Stimulated activated CD4-positive, alpha-beta T cell treated with anti-CD3 and anti-CD28 coated beads, Interleukin-15, amount 100 ng/mL, for 48 hours (primary cell): ENCODE data around the gene MAPK13.
A peak's percentile ranks its signal among the peaks of the same experiment; 100 is the strongest.
"Not testable (repeated sequence)": the region's sequence is repeated elsewhere in the genome, so short reads cannot be mapped to it uniquely, and the experiment has no call there.

ENCODE experiments used
- DNase-seq, 2 donors: peaks; one replicate each; pipeline ENCODE4 v3.0.0-alpha.2; 2020; ENCODE audit warnings: low read depth in 2 of 2

The MAPK13 gene

DNA sequence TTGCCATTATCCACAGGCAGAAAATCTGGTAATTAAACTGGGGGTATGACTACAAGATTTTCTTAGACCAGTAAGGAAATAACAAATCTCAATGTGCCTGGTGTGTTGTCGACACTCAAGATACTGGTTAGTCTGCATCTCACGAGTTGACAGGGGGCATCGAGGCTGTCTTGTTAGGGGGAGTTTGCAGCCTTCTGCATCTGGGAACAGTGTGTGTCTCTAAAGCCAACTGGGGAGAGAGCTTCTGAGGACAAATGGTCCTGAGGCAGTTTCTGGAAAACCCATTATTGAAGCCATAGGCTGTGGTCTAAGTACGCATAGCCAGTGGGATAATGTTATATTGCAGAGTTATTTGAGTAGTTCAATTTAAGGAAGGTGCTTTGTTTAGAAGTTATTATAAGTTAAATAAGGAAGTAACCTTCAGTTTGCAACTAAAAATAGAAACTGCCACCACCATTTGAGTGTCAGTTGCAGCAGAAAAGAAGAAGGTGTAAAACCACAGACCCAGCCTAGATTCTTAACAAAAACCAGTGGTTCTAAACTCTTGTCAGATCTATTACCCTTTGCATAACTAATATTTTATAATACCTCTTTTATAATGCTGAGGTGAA is 15.4 kb upstream of the MAPK13 start:
- no peak for DNase-seq

DNA sequence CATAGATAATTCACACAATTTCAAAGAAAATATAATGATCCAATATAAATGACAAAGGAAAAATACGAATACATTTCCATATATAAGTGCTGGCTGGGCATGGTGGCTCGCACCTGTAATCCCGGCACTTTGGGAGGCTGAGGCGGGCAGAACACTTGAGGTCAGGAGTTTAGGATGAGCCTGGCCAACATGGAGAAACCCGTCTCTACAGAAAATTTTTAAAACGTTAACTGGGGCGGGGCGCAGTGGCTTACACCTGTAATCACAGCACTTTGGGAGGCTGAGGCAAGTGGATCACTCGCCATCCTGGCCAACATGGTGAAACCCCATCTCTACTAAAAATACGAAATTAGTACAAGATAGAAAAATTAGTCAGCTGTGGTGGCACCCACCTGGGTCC is 14.9 kb upstream of the MAPK13 start:
- DNase-seq, result no peak

DNA sequence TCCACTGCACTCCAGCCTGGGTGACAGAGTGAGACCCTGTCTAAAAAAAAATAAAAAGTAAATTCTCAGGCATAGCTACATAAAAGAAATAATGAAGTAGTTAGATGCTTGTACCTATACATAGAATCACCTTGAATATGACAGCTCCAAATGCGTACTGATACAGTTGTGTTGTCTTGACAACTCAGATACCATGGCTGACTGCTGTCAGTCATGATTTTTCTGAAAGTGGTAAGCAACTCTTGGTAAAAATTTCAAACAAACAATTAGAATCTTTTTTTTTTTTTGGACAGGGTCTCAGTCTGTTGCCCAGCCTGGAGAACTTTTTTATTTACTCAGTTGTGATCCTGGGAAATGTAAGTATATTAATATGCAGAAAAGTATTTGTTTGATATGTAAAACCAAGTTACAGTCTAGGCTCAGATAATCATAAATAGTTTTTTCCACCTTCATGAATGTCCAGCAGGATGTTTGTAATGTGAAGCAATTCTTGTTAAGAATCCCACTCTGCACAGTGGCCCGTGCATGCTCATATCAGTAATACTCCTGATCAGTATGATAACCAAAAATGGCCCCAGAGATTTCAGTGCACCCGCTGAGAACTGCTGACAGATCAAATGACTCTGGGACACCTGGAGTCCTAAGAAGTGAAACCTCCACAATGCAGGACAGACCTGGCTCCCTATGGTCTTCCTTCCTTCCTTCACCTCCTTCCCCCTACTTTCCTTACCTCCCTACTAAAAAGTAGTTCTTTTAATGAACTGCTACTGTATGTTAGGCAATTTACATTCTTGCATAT is 14.0 kb upstream of the MAPK13 start:
- DNase-seq, result no peak

DNA sequence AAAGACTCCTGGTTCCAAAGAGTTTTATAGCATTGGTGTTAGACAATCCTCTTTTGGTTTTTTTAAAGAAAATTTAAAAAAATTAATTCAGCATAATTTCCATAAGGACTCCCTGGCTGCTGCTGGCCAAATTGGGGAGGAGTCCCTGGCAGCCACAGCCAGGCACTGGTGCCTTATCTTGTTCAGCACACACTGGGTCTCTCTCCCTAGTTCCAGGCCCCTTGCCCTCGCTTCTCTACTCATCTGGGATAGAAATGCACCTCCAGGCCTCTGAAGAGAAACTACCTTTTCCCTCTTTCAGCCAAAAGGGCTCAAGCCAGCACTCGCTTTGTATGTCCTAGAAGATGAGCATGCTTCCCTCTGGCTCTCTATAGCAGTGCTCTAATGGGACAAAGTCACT is 13.4 kb upstream of the MAPK13 start:
- DNase-seq, result no peak

DNA sequence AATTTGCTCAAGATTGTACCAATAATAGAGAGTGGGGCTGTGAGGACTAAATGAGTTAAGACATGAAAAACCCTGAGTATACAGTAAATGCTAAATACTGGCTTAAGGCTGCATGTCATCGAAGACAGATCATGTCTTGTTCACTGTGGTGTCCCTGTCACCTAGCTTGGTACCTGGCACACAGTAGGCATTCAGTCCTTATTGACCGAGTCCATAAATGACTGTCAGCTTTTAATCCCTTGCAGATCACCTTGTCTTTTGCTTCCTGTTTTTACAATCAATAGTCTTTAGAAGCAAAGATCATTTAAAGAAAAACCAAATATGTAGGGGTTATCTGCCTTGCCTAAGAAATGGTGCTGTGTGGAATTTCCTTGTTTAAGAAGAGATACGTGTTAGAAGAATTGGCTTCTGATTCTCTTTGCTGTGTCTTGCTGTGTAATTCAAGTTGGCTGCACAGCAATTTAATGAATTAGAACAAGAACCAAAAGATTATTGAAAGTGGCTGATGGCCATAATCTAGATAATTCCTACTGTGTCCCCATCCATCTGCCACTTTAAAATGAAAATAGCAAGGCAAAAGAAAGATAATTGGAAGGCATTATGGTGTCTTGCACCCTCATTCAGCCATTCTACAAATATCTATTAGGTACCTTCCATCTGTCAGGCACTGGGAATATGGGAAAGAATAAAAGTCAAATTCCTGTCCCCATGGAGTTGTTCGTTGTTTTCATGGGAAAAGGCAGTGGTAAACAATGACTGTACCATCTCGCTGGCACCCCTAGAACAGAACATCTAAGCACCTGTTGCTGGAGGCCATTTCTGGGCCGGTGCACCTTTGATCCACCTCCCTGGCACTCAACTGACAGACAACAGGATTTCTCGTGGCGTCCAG is 12.4 kb upstream of the MAPK13 start:
- DNase-seq, result no peak

DNA sequence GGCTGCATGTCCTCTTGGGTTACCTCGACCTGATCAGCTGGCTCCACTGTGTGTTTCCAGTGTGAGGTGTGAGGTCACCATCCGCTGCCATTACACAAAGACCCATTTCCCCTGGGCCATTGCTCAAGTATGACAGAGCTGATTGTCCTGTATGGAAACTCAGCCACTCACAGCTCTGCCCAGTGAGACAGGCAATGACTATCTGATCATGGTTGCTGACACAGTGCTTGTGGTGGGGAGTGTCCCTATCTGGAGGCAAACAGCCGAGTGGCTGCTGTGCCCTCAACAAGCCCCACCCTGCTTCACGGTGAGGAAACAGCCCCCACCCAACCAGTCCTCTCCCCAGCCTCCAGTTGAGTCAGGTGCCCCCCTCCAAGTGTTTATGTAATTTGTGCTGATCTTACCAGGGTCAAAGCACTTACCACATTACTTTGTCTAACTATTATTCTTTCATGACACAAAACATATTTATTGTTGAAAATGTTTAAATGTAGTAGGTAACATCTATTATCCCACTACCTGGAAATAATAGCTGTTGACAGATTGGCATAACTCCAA is 11.7 kb upstream of the MAPK13 start:
- peak; percentile 44 to 52 for DNase-seq

DNA sequence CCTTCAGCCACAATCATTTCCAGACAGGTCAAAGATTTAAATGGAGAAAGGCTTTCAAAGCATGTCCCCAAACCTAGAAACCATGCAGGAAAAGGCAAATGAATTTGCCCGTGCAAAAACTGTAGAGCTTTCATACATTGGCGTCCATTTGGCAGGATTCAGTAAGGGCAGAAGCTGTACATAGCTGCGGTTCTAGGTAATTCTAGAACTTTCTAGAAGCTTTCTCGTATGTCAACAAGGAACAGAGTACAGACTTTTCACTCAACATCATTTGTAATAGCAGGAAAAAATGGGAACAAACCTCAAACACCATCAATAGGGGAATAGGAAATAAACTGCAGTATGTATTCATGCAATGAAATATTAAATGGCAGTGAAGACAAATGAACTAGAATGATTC is 11.1 kb upstream of the MAPK13 start:
- no peak for DNase-seq

DNA sequence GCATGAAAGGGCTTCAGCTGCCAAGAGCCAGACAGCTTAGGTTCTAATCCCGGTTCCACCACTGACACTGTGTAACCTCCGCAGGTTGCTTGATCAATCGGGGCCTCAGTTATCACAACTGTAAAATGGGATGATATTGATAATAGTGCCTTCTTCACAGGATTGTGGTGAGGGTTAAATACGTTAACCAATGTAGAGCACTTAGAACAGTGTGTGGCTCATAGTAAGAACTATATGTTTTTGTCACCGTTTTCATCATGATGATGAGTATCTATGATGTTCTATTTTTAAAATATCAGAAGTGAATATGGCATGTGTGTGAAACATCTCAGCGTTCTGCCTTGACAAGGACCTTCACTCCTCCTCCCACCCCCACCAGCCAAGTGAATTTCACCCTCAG is 10.3 kb upstream of the MAPK13 start:
- DNase-seq, result no peak

DNA sequence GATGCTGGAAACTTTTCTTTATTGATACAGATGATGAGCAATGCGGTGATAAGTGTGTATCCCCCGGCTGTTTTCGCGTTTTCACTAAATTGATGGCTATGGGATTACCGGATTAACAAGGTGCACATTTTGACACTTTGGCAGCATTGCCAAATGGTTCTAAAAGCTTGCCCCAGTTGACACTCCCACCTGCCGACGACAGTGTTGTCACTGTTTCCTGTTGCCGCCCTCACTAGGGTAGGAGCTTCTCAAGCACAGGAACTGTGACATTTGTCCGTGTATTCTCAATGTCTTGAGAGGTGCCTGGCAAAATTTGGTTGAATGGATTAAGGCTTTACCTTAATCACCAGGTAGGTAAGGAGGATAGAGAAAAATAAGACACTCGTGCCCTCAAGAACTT is 9.8 kb upstream of the MAPK13 start:
- DNase-seq, result peak; percentile 51 to 73

DNA sequence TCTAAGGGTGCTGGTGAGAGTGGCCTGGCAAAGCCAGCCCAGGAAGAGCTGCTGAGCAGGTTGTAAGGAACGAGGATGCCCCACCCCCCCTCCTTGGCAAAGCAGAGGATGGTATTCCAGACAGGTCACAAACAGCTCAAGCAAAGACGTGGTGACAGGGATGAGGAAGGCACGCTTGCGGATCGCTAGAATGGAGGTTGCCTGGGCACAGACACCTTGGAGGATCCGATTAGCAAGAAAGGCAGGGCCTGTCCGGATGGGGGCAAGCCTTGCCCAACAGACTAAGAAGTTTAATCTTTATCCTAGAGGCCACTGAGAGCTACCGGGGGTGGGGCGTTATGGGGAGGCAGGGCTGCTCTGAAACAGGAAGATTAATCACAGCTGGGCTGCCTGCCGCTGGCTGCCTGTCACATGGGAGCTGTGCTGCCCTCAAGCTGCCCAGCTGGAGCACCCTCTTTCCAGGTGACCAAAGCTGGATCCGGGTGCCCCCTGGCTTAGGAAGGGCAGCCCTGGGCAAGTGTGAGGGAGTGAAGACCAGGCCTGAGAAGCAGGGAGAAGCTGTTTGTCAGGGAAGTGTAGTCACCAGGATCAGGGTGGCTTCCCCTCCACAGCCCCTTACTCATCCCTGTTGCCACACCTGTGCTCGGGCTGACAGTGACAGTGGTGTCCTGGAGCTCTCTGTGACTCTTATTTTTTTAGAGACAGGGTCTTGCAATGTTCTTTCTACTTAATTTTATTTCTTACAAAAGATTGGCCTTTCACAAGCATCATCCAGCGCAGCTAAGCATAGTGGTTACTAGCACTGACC is 9.1 kb upstream of the MAPK13 start:
- peak; percentile 42 to 57 for DNase-seq

DNA sequence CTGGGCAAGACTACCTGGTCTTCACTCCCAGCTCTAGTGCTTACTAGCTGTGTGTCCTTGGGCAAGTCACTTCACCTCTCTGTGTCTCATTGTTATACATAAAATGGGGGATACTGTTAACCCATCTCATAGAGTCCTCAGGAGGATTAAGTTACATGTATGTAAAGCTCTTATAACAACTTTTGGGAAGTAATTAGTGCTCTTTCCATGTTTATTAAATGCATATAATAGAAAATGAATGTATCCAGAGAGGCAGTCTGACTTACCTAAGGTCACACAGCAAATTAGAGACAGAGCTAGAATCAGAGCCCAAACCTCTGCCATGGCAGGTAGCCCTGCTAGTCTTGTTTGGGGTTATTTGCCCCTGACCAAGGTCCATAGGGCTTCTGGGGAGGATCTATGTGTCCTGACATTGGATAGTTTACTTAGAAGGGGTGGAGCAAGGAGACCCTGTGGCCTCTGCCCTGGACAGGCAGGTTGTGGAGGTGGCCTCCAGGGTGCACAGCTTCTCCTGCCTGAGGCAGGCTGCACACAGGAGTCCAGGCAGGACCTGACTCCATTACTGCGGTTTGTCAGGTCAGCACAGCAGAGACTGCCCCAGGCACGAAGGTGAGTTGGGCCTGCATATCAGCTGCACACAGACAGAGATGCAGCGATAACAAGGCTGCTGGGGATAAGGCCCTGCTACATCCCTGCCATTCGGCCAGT is 8.4 kb upstream of the MAPK13 start:
- no peak for DNase-seq

DNA sequence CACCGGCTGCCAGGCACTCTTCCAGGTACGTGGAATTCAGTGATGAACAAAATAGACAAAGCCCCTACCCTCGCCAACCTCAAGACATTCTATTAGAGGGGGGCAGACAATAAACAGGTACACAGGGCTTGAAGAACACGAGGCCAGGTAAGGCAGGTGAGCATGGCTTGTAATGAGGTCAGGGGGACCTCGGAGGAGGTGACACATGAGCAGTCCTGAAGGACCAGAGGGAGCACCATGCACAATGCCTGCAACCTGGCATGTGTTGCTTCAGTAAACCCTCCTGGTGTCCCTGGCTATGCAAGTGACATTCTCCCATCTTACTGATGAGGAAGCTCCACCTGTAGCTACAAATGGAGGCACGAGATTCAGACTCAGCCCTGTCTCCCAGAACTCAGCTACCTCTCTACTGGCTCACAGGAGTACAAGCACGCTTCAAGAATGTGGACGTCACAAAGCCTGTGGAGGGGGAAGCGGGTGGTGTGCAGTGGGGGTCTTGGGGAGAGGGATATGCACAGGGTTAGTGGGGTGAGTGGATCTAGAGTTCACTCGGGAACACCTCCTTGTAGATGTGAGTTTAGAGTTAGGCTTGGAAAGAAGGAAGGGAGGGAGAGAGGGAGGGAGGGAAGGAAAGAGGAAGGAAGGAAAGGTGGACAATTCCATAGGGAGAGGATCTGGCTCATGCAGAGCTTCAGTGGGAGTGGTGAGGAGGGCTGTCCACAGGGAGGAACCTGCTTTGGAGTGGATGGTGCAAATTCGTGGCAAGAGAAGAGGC is 7.6 kb upstream of the MAPK13 start:
- DNase-seq, result no peak

DNA sequence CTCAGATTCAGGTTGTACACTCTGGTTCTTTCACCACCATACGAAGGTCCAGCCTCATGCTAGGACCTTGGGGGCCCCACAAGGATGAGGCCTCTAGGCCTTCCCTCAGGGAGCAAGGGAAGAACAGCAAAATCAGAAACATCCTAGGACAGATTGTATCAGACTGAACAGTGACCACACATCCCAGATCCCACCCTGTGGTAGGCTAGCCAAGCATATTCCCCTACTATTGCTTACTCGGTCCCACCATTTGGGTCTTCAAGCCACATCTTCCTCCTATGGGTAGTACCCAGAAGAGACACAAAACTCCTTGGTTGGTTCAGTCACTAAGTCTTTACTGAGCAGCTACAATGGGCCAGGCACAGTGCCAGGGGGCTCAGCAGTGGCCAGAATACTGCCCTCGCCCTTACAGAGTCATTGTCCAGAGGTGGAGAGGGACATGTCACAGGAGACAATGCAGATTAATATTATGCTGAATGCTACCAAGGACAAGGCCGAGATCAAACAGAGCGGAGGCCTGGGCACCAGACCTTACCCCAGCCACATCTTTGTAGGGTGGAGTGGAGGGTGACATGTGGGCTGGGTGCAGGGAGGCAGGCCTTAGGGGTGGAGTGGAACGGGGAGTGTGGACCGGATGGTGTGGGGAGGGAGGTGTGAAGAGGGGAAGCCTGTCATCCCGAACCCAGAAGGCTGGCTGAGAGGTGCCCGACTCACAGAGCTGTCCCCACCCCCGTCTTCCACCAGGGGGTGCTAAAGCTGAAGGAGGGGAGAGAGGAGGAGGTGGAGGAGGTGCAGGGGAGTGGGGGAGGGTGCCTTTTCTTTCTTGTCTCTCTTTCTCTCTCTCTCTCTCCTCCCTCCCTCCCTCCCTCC is 6.8 kb upstream of the MAPK13 start:
- DNase-seq, result peak; percentile 86 to 90

DNA sequence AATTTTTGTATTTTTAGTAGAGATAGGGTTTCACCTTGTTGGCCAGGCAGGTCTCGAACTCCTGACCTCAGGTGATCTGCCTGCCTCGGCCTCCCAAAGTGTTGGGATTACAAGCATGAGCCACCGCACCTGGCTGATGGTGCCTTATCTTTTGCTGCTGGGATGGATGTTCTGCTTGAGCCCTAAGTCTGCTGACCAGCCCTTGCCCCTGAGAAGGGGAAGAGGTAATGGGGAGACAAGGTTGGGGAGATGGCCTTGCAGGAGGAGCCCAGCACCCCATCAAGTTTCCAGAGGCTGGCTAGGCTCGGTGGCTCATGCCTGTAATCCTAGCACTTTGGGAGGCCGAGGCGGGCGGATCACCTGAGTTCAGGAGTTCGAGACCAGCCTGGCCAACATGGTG is 6.0 kb upstream of the MAPK13 start:
- DNase-seq, result not testable (repeated sequence)

DNA sequence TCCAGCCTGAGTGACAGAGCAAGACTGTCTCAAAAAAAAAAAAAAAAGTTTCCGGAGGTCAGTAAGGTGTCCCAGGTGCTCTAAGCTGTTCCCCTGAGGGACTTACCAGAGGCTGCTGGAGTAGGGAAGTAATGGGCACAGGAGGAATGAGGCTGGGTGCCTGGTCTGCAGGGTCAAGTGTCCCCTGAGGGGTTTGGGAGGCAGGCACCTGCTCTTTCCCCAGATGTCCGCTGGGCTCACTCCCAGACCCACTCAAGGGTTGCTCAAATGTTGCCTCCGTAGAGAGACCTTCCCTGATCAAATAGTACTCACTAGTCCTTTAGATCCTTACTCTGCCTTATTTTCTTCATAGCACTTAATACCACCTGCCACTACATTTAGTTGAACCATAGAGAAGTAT is 5.4 kb upstream of the MAPK13 start:
- no peak for DNase-seq

DNA sequence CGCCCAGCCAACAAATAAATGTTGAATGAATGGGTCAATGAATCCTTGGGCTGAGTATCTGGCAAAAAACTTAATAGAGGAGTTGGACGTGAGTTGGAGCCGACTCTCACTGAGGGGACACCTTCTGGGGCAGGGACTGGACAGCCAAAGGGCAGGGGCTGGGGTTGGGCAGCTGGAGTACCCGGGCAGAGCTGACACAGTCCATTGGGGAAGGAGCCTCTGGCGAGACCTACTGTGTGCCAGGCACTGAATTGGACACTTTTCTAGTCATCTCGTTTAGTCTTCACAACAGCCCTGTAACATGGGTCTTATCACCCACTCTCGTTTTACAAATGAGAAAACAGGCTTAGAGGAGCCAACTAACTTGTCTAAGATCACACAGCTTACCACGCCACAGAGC is 4.7 kb upstream of the MAPK13 start:
- DNase-seq, result no peak

DNA sequence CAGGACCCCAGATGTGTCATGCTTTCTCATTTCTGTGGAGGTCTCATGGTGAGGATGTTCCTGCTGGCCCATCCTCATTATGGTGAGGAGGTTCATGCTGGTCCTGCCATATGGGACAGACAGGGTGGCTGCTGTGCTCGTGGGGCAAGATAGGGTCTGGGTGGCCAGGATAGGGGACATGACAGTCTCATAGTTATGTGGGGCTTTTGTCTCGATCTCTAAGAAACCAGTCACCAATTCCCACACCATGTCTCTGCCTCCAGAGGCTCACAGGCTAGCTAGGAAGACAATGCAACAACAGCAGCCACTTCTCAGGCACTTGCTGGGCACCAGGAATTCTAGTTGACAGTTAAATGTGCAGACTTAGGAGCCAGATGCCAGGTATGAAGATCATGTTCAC is 4.2 kb upstream of the MAPK13 start:
- no peak for DNase-seq

DNA sequence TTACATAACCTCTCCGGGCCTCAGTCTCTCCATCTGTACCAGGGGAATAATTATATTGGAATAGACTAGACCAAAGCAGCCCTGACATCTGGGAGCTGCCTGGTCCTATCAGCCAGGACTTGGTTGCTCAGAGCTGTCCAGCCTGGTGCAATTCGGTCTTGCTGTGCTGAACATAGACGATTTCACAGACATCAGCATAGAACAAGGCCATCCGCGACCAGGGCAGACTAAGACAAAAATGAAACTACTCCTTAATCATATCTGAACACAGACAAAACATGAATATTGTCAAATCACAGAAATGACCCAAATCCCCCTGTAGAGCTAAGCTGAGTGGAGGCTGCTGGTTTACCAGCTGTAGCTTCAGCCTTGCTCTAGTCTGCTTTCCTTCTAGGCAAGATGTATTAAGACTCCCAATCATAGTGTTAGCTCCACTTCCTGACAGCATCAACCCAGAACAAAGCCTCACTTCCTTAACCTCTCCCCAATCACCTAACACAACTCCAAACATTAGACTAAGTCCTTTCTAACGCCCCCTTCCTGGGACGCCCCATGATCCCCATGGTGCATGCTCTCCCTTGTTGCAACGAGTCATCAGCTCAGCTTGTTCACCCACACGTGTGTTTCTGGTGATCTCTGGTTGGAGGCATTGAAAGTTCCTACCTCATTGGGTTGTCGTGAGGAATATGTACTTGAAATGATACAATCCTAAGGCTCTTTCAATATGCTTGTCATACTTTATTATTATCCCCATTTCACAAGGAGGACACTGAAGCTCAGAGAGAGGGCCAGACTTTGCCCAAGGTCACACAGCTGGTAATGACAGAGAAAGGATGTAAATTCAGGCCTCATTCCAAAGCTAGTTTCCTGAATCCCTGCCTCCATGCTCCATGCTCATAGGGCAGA is 3.5 kb upstream of the MAPK13 start:
- DNase-seq, result no peak
